ENCODE results near the gene XRCC4. TPM values are rescaled to one million over a fixed set of nuclear protein-coding genes. Genes with fewer than 3 reads are reported as not detected.

The XRCC4 gene
- total and polyA plus RNA-seq, 12 donors = 2.4 to 15.8 (median 6.3) TPM

- no peaks in the 10 kb centered on the region for H3K27me3 ChIP-seq
- no peaks in the 10 kb centered on the region for H3K9me3 ChIP-seq (replicated peaks in 1 of 3)
- intact Hi-C loops (cut with DNase I) = no loop called here
- no peak for DNase-seq
- H3K4me3 ChIP-seq = no peak overlapping the region
- H3K4me1 ChIP-seq (replicated peaks in 1 of 2) = no peaks in the 10 kb centered on the region
- TF ChIP-seq POLR2A (IDR thresholded peaks at IDR 0.05) (no peak), CTCF (IDR thresholded peaks at IDR 0.05) (no peak)
- no peak overlapping the region for H3K27ac ChIP-seq
- WGBS, 4 donors = 79 to 93% (median 89%) methylated on average over 5 of the region's 5 CpGs
- no peaks in the 10 kb centered on the region for H3K36me3 ChIP-seq (replicated peaks in 1 of 2)
These were observed 115.6 kb downstream of the XRCC4 start for GRCh38 chr5:83192947-83193346.

- H3K9me3 ChIP-seq (replicated peaks in 1 of 3) = no peaks in the 10 kb centered on the region
- H3K27me3 ChIP-seq = no peaks in the 10 kb centered on the region
- WGBS, 4 donors = 77 to 85% (median 82%) methylated on average over 2 of the region's 2 CpGs
- no peaks in the 10 kb centered on the region for H3K36me3 ChIP-seq (replicated peaks in 1 of 2)
- H3K27ac ChIP-seq = no peak overlapping the region
- intact Hi-C loops (cut with DNase I) = no loop called here
- no peaks in the 10 kb centered on the region for H3K4me1 ChIP-seq (replicated peaks in 1 of 2)
- DNase-seq = no peak
- TF ChIP-seq CTCF (IDR thresholded peaks at IDR 0.05) = no peak
- TF ChIP-seq POLR2A (IDR thresholded peaks at IDR 0.05) = no peak
- H3K4me3 ChIP-seq = no peak overlapping the region
These were observed 120.1 kb downstream of the XRCC4 start for GRCh38 chr5:83197326-83197967.

GRCh38 chr5:83199126-83199525 lies 121.8 kb downstream of the XRCC4 start:
- no peak for DNase-seq
- intact Hi-C loops (cut with DNase I) = no loop called here
- WGBS, 4 donors = 71 to 77% (median 75%) methylated on average over 5 of the region's 5 CpGs
- H3K27me3 ChIP-seq = no peaks in the 10 kb centered on the region
- no peak overlapping the region for H3K4me3 ChIP-seq
- TF ChIP-seq POLR2A (IDR thresholded peaks at IDR 0.05) (no peak), CTCF (IDR thresholded peaks at IDR 0.05) (no peak)
- H3K4me1 ChIP-seq (replicated peaks in 1 of 2) = no peaks in the 10 kb centered on the region
- H3K27ac ChIP-seq = no peak overlapping the region
- no peaks in the 10 kb centered on the region for H3K9me3 ChIP-seq (replicated peaks in 1 of 3)
- H3K36me3 ChIP-seq (replicated peaks in 1 of 2) = no peaks in the 10 kb centered on the region

GRCh38 chr5:83204651-83205050 lies 127.3 kb downstream of the XRCC4 start:
- Histone ChIP-seq H3K4me1 (replicated peaks in 1 of 2) (no peaks in the 10 kb centered on the region), H3K4me3 (no peak overlapping the region), H3K27ac (no peak overlapping the region), H3K27me3 (no peaks in the 10 kb centered on the region), H3K9me3 (replicated peaks in 1 of 3) (no peaks in the 10 kb centered on the region), H3K36me3 (replicated peaks in 1 of 2) (no peaks in the 10 kb centered on the region)
- no peak for TF ChIP-seq POLR2A (IDR thresholded peaks at IDR 0.05)
- no peak for TF ChIP-seq CTCF (IDR thresholded peaks at IDR 0.05)
- intact Hi-C loops (cut with DNase I) = no loop called here
- WGBS, 4 donors = 89 to 95% (median 90%) methylated on average over 1 of the region's 1 CpG
- no peak for DNase-seq

Data from adrenal gland (tissue), 12 donors.